ENCODE data around the gene MED31. TPM values are rescaled to one million over a fixed set of nuclear protein-coding genes. Genes with fewer than 3 reads are reported as not detected.

The MED31 gene
- total and polyA plus RNA-seq, 2 of the 13 experiments (the other 11 are each of a cell fraction or from before 2014, with no cell fraction given): 19.0 to 20.9 TPM

GRCh38 chr17:6660805-6661463 is 9.5 kb upstream of the MED31 start:
- no TSS peak for BruUV-seq (replicated peaks)
- H3K4me3 ChIP-seq (replicated peaks in 1 of 3; ENCODE audit: insufficient read depth in 1 of 3, low read depth in 2 of 3, low read length in 3 of 3): no peak overlapping the region
- no peak overlapping the region for H3K9ac ChIP-seq (ENCODE audit: insufficient read depth, low read depth, low read length)
- ChIA-PET POLR2A (interaction anchor here (1.0 to 1.3 kb wide), 3 partner anchors 16 to 52 kb away, joined by 3 to 4 read pairs (median 4); partner anchors contain the start of gene SLC13A5), CTCF (ENCODE audit: low intra/inter-chr PET ratio, low total read pairs) (no interaction called here)
- no peaks in the 10 kb centered on the region for H3K79me2 ChIP-seq (ENCODE audit: insufficient read depth, low read length)
- H3K4me2 ChIP-seq (ENCODE audit: low read depth, low read length): no peak overlapping the region
- no peak overlapping the region for H3K27ac ChIP-seq (ENCODE audit: extremely low read length, insufficient read depth, low read length)
- in situ Hi-C loops (cut with HindIII; ENCODE audit: extremely low pct_ligation_motif_present, low pct_unique_long_range_greater_than_20kb) (loop anchor here (10.0 kb wide), 2 partner anchors 174 to 354 kb away; partner anchors contain the start of genes RNASEK and TEKT1), intact Hi-C loops (cut with micrococcal nuclease; ENCODE audit: unreplicated experiment) (loop anchor here (5.0 kb wide), 1 partner anchor 346 kb away; no protein-coding TSS in a partner anchor)
- FAIRE-seq: no peak
- no peak for ATAC-seq
- DNase-seq (ENCODE audit: low spot score): no peak
- H3K4me1 ChIP-seq (ENCODE audit: insufficient read depth, low read length): peaks cover 4% of the 10 kb centered on the region
- TF ChIP-seq ZNF556 (CRISPR knock-in tag; IDR thresholded peaks at IDR 0.05; ENCODE audit: borderline replicate concordance): no peak
- TF ChIP-seq PPARG (CRISPR knock-in tag; conservative IDR thresholded peaks at IDR 0.05): no peak
- TF ChIP-seq ZBTB25 (CRISPR knock-in tag; IDR thresholded peaks at IDR 0.05): no peak
- TF ChIP-seq BHLHE40 (IDR thresholded peaks at IDR 0.05; ENCODE audit: low read length): no peak
- no peak for TF ChIP-seq KDM3A (CRISPR knock-in tag; IDR thresholded peaks at IDR 0.05; ENCODE audit: low read depth)
- no peak for TF ChIP-seq MXD1 (CRISPR knock-in tag; IDR thresholded peaks at IDR 0.05)
- no peak for TF ChIP-seq ZNF274 (CRISPR knock-in tag; IDR thresholded peaks at IDR 0.05)
- WGBS (ENCODE audit: low lambda C conversion rate): 51% methylated on average over 8 of the region's 11 CpGs
- no peaks in the 10 kb centered on the region for H4K20me1 ChIP-seq (ENCODE audit: insufficient read depth, low read length)
- H3K9me3 ChIP-seq (ENCODE audit: low read length): no peaks in the 10 kb centered on the region
- no peaks in the 10 kb centered on the region for H3K27me3 ChIP-seq (ENCODE audit: control insufficient read depth in 1 of 2, insufficient read depth in 2 of 2, low read length in 2 of 2)
- no peak overlapping the region for H2AFZ ChIP-seq (ENCODE audit: low read length)
- no peaks in the 10 kb centered on the region for H3K36me3 ChIP-seq (replicated peaks in 1 of 2; ENCODE audit: control insufficient read depth in 1 of 2, insufficient read depth in 2 of 2, low read length in 2 of 2)

All from HepG2 (cell line).